Measurements from ENCODE around the gene ZCCHC10.
"Not testable (repeated sequence)": the region's sequence is repeated elsewhere in the genome, so short reads cannot be mapped to it uniquely, and the experiment has no call there.

Gene ZCCHC10

DNA sequence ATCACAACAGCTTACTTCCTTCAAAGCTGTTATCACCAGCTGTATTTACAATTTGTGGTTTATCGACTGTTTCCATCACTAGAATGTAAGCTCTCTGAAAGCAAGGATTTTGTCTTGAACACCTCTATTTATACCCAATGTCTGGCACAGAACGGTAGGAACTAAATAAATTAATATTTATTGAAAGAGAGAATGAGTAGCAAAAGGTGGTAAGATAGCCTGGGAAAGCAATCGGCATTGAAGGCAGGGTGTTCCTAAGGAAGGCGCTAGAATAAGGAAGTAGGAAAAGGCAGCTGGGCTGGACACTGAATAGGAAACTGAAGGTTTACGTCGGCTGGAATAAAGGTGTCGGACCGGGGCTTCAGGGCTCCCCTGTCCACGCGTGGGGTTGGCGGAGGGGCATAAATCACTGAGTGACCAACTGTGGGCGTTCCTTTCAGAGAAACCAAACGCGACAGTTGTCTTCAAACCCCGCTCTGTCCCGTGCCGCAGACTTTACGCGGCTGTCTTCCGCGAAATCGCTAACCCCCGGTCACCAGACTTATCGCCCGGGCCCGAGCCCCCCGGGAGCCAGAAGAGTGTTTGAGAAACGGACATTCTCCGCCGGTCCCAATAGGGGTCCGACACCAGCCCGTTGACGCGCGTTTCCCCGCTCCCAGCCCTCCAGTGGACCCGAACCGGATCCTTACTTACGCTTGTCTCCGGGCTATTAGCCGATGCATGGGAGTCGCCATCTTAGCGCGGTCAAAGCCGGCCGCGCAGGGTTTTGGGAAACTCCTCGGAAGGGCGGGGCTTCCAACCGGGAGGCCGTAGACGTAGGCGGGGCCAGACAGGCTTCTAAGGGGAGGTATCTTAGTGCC, at the start of gene ZCCHC10:
Gene ZCCHC10, minus strand, starts transcription at position 746 of the 860 bp plus-strand sequence. Its CDS starts 12 bp downstream, at position 734.
- DNase-seq = peak; percentile 80

DNA sequence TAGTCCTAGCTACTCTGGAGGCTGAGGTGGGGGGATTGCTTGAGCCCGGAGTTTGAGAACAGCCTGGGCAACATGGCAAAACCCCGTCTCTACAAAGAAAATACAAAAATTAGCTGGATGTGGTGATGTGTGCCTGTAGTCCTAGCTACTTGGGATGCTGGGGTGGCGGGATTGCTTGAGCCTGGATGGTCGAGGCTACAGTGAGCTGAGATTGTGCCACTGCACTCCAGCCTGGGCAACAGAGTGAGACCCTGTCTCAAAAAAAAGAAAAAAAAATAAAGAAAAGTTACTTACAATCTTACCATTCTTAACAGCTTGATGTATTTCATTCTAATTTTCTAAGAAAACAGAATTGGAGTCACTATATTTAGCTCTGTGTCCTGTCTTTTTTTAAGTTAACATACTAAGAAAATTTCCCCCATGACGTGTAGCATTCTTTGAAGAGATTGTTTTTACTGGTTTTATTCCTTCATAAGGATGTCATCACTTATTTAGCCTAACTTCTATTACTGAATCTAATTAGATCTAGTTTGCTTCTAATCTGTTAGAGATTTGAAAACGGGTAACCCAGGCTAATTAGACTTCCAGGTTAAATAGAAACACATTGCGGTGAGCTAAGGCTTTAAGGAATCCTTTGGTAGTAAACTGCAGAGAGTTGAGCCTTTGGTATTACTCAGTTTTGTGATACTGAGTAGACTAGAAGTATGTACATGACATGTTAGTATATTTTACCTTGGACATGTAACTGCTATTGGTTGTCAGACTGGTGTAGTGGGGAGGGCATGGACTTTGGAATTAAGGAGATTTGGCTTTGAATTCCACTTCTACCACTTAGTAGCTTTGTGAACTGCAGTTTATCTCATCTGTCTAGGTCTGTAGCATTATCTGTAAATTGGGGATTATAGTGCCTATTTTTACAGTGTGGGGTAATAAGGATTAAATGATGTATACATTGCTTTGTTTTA, 49.5 kb upstream of the ZCCHC10 start:
- DNase-seq = no peak

DNA sequence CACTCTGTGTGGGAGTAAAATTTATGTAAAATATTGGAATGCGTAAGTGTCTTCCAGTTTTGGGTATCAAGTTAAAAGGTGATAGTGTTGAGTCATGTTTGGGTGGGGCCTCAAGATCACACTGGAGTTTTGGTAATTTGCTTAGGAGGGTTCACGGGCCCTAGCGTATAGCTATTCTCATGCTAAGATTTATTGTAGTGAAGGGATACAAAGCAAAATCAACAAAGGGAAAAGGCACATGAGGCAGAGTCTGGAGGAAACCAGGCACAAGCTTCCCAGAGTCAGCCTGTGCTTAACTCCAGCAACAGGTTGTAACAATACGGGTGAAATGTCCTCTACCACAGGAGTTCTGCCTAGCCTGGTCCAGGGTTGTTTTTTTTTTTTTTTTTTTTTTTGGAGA, 45.7 kb upstream of the ZCCHC10 start:
- DNase-seq = no peak

DNA sequence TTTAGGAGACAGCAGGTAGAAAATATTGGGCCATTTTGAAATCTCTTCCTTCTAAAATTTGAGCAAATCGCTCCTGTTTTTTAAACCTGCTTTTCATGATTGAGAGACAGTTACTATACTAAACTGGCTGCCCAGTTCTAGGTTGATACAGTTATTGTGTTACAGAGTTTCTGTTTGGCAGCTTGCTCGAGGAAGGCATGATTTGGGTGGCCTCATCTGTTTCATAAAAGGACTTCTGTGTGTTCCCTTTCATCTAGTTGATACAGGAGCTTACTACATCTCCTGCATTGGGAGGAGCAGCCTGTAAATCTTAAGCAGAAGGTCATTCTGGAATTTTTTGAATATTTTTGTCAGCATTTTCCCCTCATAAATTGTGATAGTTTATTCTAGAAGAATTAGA, 39.7 kb upstream of the ZCCHC10 start:
- no peak for DNase-seq

DNA sequence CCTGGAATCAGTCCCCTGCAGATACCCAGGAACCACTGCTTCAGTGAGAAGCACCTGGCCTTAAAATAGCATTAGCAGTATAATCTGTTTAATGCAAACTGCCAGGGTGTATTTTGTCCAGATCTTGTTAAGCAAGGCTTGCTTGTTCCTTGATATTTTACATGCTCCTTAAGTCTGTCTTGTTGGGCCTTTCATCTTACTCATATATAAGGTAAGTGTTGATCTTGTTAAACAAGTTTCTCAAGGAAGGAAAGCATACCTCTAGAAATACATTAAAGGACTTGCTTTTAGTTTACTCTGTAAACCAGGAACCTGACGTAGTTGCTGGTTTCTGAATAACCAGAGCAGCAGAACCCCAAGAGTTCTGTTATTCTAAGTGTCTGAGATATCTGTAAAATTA, 39.1 kb upstream of the ZCCHC10 start:
- no peak for DNase-seq

DNA sequence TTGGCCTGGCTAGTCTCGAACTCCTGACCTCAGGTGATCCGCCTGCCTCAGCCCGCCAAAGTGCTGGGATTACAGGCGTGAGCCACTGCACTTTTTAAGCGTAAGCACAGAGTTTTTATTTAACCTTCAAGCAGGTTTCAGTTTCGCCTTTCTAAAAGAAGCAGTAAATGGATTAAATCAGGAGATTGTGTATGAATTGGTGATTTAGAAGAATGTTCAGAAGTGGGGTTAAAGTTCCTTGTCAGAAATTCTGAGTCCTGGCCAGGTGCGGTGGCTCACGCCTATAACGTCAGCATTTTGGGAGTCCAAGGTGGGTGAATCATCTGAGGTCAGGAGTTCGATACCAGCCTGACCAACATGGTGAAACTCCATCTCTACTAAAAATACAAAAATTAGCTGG, 37.6 kb upstream of the ZCCHC10 start:
- DNase-seq = no peak

DNA sequence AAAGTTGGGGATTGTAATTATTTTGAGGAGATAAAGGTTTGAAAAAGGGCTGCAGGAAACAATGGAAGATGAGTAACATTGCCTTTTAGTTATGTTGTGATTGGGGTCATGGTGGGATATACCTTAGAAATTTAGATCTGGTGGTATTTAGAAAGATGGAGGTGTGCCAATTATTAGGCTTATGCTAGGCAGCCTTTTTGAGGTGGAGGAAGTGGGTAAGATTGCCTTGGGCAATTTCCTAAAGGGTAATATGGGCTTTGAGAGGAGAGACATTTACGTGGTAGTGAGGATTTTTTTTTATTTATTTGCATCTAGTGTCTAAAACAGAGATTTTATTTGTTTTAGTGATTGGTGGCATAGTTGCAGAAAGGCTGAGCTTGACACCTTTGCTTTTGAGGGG, 35.9 kb upstream of the ZCCHC10 start:
- no peak for DNase-seq

DNA sequence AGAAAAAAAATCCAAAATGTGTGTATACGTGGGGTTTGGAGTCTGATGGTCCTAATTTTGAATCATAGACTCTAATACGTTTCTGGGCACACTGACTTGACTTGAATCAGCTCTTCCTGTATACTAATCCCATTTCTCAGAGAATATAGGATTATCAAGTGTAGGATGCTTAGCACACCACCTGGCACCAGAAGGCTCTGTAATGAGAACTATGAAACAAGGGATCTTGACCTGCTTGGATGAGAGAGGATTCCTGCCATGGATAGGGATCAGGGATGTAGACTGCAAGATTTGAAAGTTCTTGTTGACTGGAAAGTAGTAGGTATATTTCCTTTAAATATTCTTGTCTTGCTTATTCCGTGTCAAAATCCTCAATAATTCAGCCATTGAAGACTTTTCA, 33.3 kb upstream of the ZCCHC10 start:
- no peak for DNase-seq

DNA sequence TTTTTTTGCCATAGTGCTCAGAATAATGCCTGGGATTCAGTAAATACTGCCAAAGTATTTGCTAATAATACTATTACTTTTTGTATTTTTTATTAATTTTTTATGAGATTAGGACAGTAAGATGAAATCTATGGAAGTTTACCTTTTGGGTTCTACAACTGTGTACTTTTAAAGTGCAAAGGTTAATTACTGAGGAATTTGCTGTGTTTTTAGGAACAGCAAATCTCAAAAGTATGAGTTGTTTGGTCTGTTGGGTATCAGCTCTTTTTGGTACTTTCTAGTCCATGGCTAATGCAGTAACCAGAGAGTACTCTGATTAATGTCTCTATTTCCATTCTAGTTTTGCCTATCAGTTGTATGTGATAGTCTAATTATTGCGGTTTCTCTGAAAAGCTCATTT, 30.5 kb upstream of the ZCCHC10 start:
- DNase-seq = no peak

DNA sequence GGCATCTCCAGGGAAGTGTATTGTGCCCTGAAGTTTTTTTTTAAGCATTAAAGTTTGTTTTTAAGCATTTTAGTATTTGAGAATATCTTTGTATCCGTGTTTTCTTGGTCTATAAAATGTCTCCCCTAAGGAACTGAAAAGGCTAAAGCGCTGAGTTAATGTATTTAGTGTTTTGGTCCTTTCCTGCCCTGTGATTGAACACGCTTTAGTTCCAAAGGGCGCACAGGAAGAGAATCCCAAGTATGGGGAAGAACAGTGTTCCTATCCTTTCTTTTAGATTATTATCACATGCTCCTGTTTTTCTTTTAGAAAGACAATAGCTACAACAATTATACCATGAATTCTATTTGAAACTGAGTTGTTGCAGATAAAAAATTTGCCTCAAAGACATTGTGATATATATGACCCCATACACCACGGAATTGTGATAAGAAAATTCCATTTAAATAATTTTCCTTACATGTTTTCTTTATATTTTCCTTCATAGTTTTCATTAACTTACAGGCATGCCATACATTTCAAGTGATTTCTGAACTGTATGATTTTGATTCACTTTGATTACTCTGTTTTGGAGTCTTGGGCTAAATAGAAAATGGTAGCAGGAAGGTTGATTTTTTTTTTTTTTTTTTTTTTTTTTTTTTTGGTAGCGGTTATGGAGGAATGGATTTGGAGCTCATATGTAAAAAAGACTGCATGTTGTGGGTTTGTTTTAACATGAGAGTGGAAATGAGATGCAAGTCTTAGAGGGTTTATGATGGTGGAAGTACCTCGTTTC, 28.5 kb upstream of the ZCCHC10 start:
- DNase-seq = no peak

DNA sequence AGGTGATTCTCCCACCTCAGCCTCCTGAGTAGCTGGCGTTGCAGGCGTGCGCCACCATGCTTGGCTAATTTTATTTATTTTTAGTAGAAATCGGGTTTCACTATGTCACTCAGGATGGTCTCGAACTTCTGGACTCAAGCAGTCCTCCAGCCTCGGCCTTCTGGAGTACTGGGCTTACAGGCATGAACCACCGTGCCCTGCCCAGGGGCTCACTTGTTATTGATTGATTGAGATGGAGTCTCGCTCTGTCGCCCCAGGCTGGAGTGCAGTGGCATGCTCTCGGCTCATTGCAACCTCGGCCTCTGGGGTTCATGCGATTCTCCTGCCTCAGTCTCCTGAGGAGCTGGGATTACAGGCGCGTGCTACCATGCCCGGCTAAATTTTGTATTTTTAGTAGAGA, 27.1 kb upstream of the ZCCHC10 start:
- DNase-seq = no peak

DNA sequence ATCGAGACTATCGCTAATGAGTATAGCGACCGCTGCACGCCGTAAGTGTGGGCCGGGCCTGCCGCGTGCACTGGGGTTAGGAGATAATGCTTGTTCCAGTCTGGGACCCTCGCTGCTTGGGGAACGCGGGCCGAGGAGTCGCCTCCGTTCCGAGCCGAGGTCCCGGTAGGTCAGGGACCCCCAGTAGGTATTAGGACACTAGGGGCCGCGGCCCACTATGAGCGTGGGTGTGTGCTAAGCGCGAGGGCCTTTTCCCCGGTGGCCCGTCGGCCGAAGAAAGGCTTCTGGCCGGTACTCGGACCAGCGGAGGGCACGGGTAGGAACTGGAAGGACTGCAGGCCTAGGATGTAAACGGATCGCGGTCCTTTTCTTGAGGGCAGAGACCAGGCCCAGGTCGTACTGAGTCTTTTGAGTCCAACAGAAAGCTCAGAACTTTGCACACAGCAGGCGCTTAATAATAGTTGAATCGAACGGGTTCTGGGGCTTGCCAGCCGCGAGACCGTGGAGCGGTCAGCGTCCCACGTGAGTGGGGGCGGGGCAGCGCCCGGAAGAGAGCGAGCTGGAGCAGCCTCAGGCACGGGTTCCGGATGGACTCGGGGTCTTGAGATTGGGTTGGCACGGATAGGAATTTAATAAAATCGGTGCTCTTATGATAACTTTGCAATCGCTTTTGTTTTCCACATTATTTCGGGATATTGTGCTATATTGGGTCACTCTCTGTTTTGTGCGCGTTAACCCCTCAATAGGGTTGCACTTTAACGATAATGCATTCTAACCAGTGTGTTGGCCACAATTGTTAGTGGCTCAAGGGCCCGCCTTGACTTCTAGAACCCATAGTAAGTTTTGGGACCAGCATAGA, 26.2 kb upstream of the ZCCHC10 start:
- DNase-seq = peak; percentile 10

DNA sequence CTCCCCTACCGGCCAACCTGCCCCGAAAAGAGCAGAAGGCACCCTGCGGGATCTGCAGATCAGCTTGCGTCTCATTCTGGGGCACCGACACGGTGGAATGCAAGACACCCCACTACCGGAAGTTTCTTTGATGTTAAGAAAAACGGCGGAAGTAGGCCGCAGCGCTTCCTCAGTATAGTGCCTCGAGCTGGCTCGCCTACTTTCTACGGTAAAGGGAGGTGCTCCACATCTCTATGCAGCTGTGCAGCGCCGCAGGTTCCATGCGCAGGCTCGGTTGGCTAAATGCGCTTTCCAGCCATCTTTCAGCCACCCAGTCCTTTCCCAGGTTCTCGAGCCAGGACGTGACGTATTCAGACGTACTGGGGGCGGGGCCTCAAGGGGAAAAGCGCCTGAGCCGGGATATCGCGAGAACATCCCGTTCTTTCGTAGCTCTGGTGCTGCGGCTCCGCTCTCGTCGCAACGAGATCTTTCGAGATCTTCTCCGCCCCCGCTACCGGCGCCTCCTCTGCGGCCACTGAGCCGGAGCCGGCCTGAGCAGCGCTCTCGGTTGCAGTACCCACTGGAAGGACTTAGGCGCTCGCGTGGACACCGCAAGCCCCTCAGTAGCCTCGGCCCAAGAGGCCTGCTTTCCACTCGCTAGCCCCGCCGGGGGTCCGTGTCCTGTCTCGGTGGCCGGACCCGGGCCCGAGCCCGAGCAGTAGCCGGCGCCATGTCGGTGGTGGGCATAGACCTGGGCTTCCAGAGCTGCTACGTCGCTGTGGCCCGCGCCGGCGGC, 25.4 kb upstream of the ZCCHC10 start, which contains the start of gene HSPA4:
Gene HSPA4, plus strand, starts transcription at position 472 of the 775 bp plus-strand sequence. Its CDS starts 238 bp downstream, at position 710.
- DNase-seq = peak; percentile 91

DNA sequence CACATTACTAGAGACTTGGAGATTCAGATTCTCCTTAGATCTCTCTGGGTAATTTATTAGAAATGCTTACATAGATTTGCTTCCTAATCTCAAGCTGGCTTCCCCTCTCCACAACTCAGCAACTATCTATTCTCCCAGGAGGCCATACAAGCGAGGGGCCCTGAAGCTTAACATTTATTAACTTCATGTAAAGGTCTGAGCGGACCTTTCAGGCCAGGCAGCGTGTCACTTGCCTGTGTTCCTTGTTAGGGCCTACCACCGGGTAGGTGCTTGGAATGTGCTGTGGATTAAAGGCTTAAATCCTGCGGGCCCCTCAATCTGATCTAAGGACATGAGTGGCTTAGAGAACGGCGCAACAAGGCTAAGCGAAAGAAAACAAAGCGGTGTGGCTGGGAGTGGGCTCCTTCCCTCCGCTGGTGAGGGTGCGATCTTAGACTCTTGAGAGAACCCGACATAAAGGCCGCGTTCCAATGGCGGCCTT, 24.8 kb upstream of the ZCCHC10 start:
- DNase-seq = peak; percentile 41

DNA sequence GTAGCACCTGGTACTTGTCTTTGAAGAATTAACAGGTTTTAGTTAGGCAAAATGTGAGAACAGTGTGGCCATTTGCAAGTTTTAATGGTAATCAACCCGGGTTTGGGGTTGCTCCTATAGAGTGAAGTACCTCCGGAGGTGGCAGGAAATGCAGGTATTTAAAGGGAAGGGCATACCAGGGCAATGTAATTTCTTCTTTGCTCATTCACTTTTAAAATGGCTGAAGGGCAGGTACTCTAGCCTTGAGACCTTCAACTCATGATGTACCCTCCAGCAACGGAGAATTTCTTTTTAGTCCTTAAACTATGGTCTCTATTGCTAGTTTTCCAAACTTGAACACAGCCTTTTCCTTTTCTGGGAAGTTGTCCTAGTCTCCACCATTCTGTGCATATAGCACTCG, 24.2 kb upstream of the ZCCHC10 start:
- no peak for DNase-seq

DNA sequence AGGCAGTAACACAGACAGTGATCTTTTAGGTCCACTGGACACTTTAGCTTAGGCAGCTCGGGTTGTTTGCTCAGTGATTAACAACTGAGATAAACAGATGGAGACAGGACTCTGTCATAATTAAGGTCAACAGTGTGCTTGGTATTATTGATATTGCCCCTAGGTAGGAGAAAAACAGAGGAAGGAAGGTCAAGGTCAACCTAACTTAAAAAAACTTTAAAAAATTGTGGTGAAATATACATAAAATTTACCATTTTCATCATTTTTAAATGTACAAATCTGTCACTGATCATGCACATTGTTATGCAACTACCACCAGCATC, 23.3 kb upstream of the ZCCHC10 start:
- DNase-seq = no peak

DNA sequence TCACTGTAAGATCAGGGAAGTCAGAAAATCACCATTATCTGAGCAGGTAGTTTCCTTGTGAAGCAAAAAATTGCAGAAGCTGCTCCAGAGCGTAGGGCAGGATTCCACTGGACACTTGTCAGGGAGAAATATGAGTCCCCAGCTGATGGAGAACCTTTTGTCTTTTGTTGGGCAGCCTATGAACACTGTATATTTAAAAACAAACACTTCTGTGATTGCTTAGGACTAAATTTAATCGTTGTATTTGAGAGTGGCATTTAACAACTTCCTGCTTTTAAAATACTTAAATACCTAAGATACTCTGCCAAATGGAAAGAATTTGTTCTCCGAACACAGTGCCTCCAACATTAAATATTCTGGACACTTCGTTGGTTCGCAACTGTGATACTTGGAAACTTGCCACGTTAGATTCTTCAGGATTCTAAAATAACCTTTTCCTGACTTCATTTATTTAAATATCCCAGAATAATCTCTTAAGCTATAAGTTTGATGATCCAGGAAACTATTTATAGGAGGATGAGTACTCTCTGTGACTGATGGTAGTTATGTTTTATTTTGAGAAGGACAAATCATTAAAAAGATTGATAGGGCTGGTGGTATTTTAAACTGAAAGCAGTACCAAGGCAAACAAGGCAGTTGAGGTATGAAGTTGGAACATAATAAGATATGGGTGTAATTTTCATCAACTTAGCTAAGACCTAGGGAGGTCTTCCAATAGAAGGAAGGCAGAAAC, 22.8 kb upstream of the ZCCHC10 start:
- no peak for DNase-seq

DNA sequence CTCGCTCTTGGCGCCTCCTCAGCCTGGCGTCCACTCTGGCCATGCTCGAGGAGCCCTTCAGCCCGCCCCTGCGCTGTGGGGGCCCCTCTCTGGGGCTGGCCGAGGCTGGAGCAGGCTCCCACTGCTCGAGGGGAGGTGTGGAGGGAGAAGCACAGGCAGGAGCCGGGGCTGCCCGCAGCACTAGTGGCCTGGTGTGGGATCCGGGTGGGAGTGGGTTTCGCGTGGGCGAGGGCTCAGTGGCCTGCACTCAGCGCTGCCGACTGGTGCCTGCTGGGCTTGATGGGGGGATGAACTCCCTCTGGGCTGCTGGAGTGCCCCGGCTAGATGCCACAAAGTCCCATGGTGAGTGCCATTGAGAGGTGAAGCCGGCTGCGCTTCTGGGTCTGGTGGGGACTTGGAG, 21.1 kb upstream of the ZCCHC10 start:
- no peak for DNase-seq

DNA sequence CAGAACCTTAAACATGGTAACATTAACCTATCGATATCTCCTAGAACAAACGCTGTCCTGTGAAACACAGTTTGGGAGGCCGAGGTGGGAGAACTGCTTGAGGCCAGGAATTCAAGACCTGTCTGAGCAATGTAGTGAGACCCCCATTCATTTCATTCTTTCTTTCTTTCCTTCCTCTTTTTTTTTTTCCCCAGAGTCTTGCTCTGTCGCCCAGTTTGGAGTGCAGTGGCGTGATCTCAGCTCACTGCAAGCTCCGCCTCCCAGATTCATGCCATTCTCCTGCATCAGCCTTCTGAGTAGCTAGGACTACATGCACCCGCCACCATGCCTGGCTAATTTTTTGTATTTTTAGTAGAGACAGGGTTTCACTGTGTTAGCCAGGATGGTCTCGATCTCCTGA, 20.2 kb upstream of the ZCCHC10 start:
- not testable (repeated sequence) for DNase-seq

DNA sequence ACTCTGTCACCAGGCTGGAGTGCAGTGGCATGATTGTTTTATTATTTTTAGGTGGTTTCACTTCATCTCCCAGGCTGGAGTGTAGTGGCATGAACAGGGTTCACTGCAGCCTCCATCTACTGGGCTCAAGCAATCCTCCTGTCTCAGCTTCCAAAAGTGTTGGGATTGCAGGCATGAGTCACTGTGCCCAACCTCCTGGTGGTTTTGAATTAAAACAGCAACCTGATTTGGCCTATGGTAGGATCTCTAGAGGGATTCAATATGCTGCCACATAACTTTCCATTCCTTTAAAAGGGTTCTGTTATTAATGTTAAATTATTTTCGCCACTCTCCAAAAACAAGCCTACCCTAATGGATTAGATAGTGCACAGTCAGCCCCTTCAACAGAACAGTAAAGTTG, 15.6 kb upstream of the ZCCHC10 start:
- DNase-seq = no peak
